Measurements from ENCODE around the gene DYRK3. TPM values are rescaled to one million over a fixed set of nuclear protein-coding genes. Genes with fewer than 3 reads are reported as not detected.

Gene DYRK3
- total and polyA plus RNA-seq, 10 of the 15 experiments (the other 5 are each of a cell fraction or from before 2014, with no cell fraction given) = 1.6 to 12.9 (median 10.3) TPM

DNA sequence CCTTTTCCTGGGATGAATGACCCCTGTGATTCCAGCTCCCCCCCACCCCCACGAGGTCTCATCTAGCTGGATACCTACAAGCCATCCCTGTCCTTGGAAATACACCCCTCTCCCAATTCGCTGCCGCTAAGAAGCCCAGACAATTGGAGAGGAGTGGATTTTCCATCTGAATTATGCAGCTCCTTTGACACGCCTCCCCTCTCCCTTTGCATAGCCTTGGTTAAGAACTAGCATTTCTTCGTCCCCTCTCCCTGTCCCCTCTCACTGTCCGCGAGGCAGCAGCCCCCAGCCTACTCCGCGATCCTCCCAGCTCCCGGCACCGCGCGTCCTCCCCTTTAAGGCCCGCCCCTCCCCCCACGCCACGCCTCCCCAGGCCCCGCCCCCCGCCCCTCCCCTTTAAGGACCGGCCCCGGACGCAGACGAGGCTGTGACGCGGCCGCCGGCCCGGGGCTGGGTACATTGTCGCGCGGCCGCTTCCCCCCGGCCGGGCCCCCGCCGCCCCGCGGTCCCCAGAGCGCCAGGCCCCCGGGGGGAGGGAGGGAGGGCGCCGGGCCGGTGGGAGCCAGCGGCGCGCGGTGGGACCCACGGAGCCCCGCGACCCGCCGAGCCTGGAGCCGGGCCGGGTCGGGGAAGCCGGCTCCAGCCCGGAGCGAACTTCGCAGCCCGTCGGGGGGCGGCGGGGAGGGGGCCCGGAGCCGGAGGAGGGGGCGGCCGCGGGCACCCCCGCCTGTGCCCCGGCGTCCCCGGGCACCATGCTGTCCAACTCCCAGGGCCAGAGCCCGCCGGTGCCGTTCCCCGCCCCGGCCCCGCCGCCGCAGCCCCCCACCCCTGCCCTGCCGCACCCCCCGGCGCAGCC lies 49.4 kb downstream of the DYRK3 start, which contains the start of gene MAPKAPK2 (continued):
- no peak for TF ChIP-seq SMC3 (IDR thresholded peaks at IDR 0.05; ENCODE audit: borderline replicate concordance, low read length)
- 0 out of 2 replicates have a peak, but pooled peaks have one; percentile 26 for TF ChIP-seq MLLT1 (IDR thresholded peaks at IDR 0.05)
- no peak for TF ChIP-seq CHD1 (IDR thresholded peaks at IDR 0.05; ENCODE audit: low read depth, low read length)
- 0 out of 2 replicates have a peak, but pooled peaks have one; percentile 23 for TF ChIP-seq IKZF1 (conservative IDR thresholded peaks at IDR 0.05)
- peak; percentile 42 for TF ChIP-seq SP1 (IDR thresholded peaks at IDR 0.05; ENCODE audit: low read depth, low read length)
- TF ChIP-seq POLR2A (IDR thresholded peaks at IDR 0.05; ENCODE audit: low read depth, low read length) = peak; percentile 64
- peak; percentile 54; the same call in 1 of the 2 replicates for TF ChIP-seq CHD2 (IDR thresholded peaks at IDR 0.05; ENCODE audit: borderline replicate concordance, low read depth, low read length)
- TF ChIP-seq NFIC (IDR thresholded peaks at IDR 0.05; ENCODE audit: low read depth, low read length) = no peak
- no peak for TF ChIP-seq SIX5 (IDR thresholded peaks at IDR 0.05; ENCODE audit: low read depth, low read length, severe bottlenecking)
- TF ChIP-seq RAD21 (IDR thresholded peaks at IDR 0.05; ENCODE audit: insufficient read depth, low read depth, low read length) = no peak
- no peak for TF ChIP-seq RELA (IDR thresholded peaks at IDR 0.05; ENCODE audit: borderline replicate concordance, partially characterized antibody)
- TF ChIP-seq, protein P1, sequence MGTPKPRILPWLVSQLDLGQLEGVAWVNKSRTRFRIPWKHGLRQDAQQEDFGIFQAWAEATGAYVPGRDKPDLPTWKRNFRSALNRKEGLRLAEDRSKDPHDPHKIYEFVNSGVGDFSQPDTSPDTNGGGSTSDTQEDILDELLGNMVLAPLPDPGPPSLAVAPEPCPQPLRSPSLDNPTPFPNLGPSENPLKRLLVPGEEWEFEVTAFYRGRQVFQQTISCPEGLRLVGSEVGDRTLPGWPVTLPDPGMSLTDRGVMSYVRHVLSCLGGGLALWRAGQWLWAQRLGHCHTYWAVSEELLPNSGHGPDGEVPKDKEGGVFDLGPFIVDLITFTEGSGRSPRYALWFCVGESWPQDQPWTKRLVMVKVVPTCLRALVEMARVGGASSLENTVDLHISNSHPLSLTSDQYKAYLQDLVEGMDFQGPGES (IDR thresholded peaks at IDR 0.05) = no peak
- no peak for TF ChIP-seq TCF7 (IDR thresholded peaks at IDR 0.05; ENCODE audit: borderline replicate concordance)
- TF ChIP-seq HDGF (IDR thresholded peaks at IDR 0.05) = peak; percentile 45; the same call in 1 of the 2 replicates
- no peak for TF ChIP-seq BMI1 (IDR thresholded peaks at IDR 0.05; ENCODE audit: borderline replicate concordance)
- TF ChIP-seq PML (IDR thresholded peaks at IDR 0.05; ENCODE audit: low read length) = no peak
